Astrocyte of the cerebellum (primary cell): ENCODE data around the gene GSTA1.
"Not testable (repeated sequence)": the region's sequence is repeated elsewhere in the genome, so short reads cannot be mapped to it uniquely, and the experiment has no call there.

Experiments
- DNase-seq: peaks from one replicate; pipeline ENCODE4 v3.0.0-alpha.2; 2011; ENCODE audit warnings: low read depth
- H3K4me3 ChIP-seq: 2 replicates; pipeline ENCODE4 v1.5.1; 2011; ENCODE audit warnings: mild to moderate bottlenecking, low read depth, low read length, moderate library complexity
- CTCF ChIP-seq: IDR thresholded peaks from 2 replicates; pipeline ENCODE4 v1.5.1; 2012; ENCODE audit warnings: low read length, low read depth, moderate library complexity, mild to moderate bottlenecking; ENCODE audit errors: missing control alignments
- in situ Hi-C: cut with HindIII; loops from 2 replicates; pipeline ENCODE4 v1.10.0; 2017; ENCODE audit warnings: low sequenced_read_pairs

GSTA1 gene

GRCh38 chr6:52749556-52750152 is 54.0 kb downstream of the GSTA1 start:
- no peak for TF ChIP-seq CTCF
- H3K4me3 ChIP-seq = no peak overlapping the region
- no peak for DNase-seq
- in situ Hi-C loops = no loop called here

GRCh38 chr6:52747301-52747700 is 56.3 kb downstream of the GSTA1 start:
- DNase-seq, in situ Hi-C loops, H3K4me3 ChIP-seq: not testable (repeated sequence)

- H3K4me3 ChIP-seq = no peak overlapping the region
- TF ChIP-seq CTCF = no peak
- no peak for DNase-seq
- in situ Hi-C loops = no loop called here
Observed at GRCh38 chr6:52746213-52746612, 57.4 kb downstream of the GSTA1 start.

- in situ Hi-C loops = no loop called here
- no peak for DNase-seq
- no peak overlapping the region for H3K4me3 ChIP-seq
- TF ChIP-seq CTCF = no peak
Observed at GRCh38 chr6:52745764-52746201, 57.8 kb downstream of the GSTA1 start.

GRCh38 chr6:52741872-52742271 is 61.7 kb downstream of the GSTA1 start:
- in situ Hi-C loops = no loop called here
- DNase-seq = no peak
- no peak for TF ChIP-seq CTCF
- H3K4me3 ChIP-seq = no peak overlapping the region
